ENCODE results near the gene CA5A. TPM values are rescaled to one million over a fixed set of nuclear protein-coding genes. Genes with fewer than 3 reads are reported as not detected.

The CA5A gene
- total and polyA plus RNA-seq, 2 experiments from 2014 or later = 1.0 to 1.9 TPM

GRCh38 chr16:87845807-87846619 lies 90.3 kb downstream of the CA5A start:
- Histone ChIP-seq H3K9me2 (replicated peaks; ENCODE audit: insufficient read depth) (no peaks in the 10 kb centered on the region), H2AFZ (no peak overlapping the region), H4K20me1 (ENCODE audit: insufficient read depth, poor library complexity, severe bottlenecking) (no peaks in the 10 kb centered on the region), H3K36me3 (replicated peaks; ENCODE audit: insufficient read depth, low read depth) (no peaks in the 10 kb centered on the region), H3K27ac (no peak overlapping the region), H3K4me3 (no peak overlapping the region), H3K4me2 (no peak overlapping the region), H3K79me2 (peaks cover 30% of the 10 kb centered on the region), H3K27me3 (no peaks in the 10 kb centered on the region), H3K9me3 (ENCODE audit: low read depth) (no peaks in the 10 kb centered on the region), H3K4me1 (ENCODE audit: insufficient read depth) (peaks cover 14% of the 10 kb centered on the region)
- no peak for TF ChIP-seq EZH2phosphoT487 (IDR thresholded peaks at IDR 0.05; ENCODE audit: low read depth, severe bottlenecking, unreplicated experiment)
- no peak for TF ChIP-seq CTCF (IDR thresholded peaks at IDR 0.05; ENCODE audit: poor library complexity)
- TF ChIP-seq EZH2 (IDR thresholded peaks at IDR 0.05; ENCODE audit: borderline replicate concordance) = no peak
- DNase-seq (ENCODE audit: low spot score) = no peak
- WGBS (ENCODE audit: low lambda C conversion rate, missing lambda C conversion rate) = 88% methylated on average over 28 of the region's 31 CpGs

- no peaks in the 10 kb centered on the region for H3K9me3 ChIP-seq (ENCODE audit: low read depth)
- H3K27ac ChIP-seq = no peak overlapping the region
- H3K36me3 ChIP-seq (replicated peaks; ENCODE audit: insufficient read depth, low read depth) = no peaks in the 10 kb centered on the region
- H3K9me2 ChIP-seq (replicated peaks; ENCODE audit: insufficient read depth) = no peaks in the 10 kb centered on the region
- H3K4me2 ChIP-seq = no peak overlapping the region
- WGBS (ENCODE audit: low lambda C conversion rate, missing lambda C conversion rate) = 90% methylated on average over 10 of the region's 13 CpGs
- no peak overlapping the region for H3K4me3 ChIP-seq
- peaks cover 26% of the 10 kb centered on the region for H3K79me2 ChIP-seq
- DNase-seq (ENCODE audit: low spot score) = no peak
- H4K20me1 ChIP-seq (ENCODE audit: insufficient read depth, poor library complexity, severe bottlenecking) = no peaks in the 10 kb centered on the region
- H3K4me1 ChIP-seq (ENCODE audit: insufficient read depth) = peaks cover 6% of the 10 kb centered on the region
- H2AFZ ChIP-seq = no peak overlapping the region
- no peak for TF ChIP-seq EZH2 (IDR thresholded peaks at IDR 0.05; ENCODE audit: borderline replicate concordance)
- TF ChIP-seq CTCF (IDR thresholded peaks at IDR 0.05; ENCODE audit: poor library complexity) = no peak
- no peak for TF ChIP-seq EZH2phosphoT487 (IDR thresholded peaks at IDR 0.05; ENCODE audit: low read depth, severe bottlenecking, unreplicated experiment)
- H3K27me3 ChIP-seq = no peaks in the 10 kb centered on the region
These were observed 91.1 kb downstream of the CA5A start for GRCh38 chr16:87845213-87845612.

GRCh38 chr16:87844809-87845208 lies 91.5 kb downstream of the CA5A start:
- H4K20me1 ChIP-seq (ENCODE audit: insufficient read depth, poor library complexity, severe bottlenecking) = no peaks in the 10 kb centered on the region
- TF ChIP-seq EZH2 (IDR thresholded peaks at IDR 0.05; ENCODE audit: borderline replicate concordance) (no peak), EZH2phosphoT487 (IDR thresholded peaks at IDR 0.05; ENCODE audit: low read depth, severe bottlenecking, unreplicated experiment) (no peak), CTCF (IDR thresholded peaks at IDR 0.05; ENCODE audit: poor library complexity) (no peak)
- H3K9me3 ChIP-seq (ENCODE audit: low read depth) = no peaks in the 10 kb centered on the region
- no peaks in the 10 kb centered on the region for H3K27me3 ChIP-seq
- H3K4me1 ChIP-seq (ENCODE audit: insufficient read depth) = peaks cover 2% of the 10 kb centered on the region
- DNase-seq (ENCODE audit: low spot score) = no peak
- H3K27ac ChIP-seq = no peak overlapping the region
- H3K4me2 ChIP-seq = no peak overlapping the region
- H3K4me3 ChIP-seq = no peak overlapping the region
- H3K79me2 ChIP-seq = peaks cover 26% of the 10 kb centered on the region
- H2AFZ ChIP-seq = no peak overlapping the region
- H3K9me2 ChIP-seq (replicated peaks; ENCODE audit: insufficient read depth) = no peaks in the 10 kb centered on the region
- H3K36me3 ChIP-seq (replicated peaks; ENCODE audit: insufficient read depth, low read depth) = no peaks in the 10 kb centered on the region
- 76% methylated on average over 13 of the region's 13 CpGs for WGBS (ENCODE audit: low lambda C conversion rate, missing lambda C conversion rate)
